ENCODE measurements around the gene C21orf91. TPM values are rescaled to one million over a fixed set of nuclear protein-coding genes. Genes with fewer than 3 reads are reported as not detected.
"Not testable (repeated sequence)": the region's sequence is repeated elsewhere in the genome, so short reads cannot be mapped to it uniquely, and the experiment has no call there.

The C21orf91 gene
- total RNA-seq, 1 experiment from 2014 or later = 1.7 TPM

GRCh38 chr21:17785403-17785788 is 33.8 kb downstream of the C21orf91 start:
- H3K36me3 ChIP-seq = peaks cover 14% of the 10 kb centered on the region
- H3K27me3 ChIP-seq = no peaks in the 10 kb centered on the region
- no peak for DNase-seq
- no peaks in the 10 kb centered on the region for H3K9me3 ChIP-seq
- no peak overlapping the region for H3K4me3 ChIP-seq

GRCh38 chr21:17784604-17785402 is 34.4 kb downstream of the C21orf91 start:
- no peaks in the 10 kb centered on the region for H3K9me3 ChIP-seq
- H3K27me3 ChIP-seq = no peaks in the 10 kb centered on the region
- no peak for DNase-seq
- H3K36me3 ChIP-seq = peaks cover 14% of the 10 kb centered on the region
- H3K4me3 ChIP-seq = no peak overlapping the region

- H3K9me3 ChIP-seq = no peaks in the 10 kb centered on the region
- H3K36me3 ChIP-seq = peaks cover 14% of the 10 kb centered on the region
- DNase-seq = no peak
- no peak overlapping the region for H3K4me3 ChIP-seq
- H3K27me3 ChIP-seq = no peaks in the 10 kb centered on the region
These were observed 35.0 kb downstream of the C21orf91 start for GRCh38 chr21:17784180-17784598.

- no peak for DNase-seq
- no peaks in the 10 kb centered on the region for H3K27me3 ChIP-seq
- H3K36me3 ChIP-seq = peaks cover 14% of the 10 kb centered on the region
- H3K4me3 ChIP-seq = no peak overlapping the region
- H3K9me3 ChIP-seq = no peaks in the 10 kb centered on the region
These were observed 35.5 kb downstream of the C21orf91 start for GRCh38 chr21:17783481-17784179.

GRCh38 chr21:17783003-17783402 is 36.2 kb downstream of the C21orf91 start:
- Histone ChIP-seq H3K9me3 (no peaks in the 10 kb centered on the region), H3K27me3 (no peaks in the 10 kb centered on the region), H3K36me3 (peaks cover 14% of the 10 kb centered on the region), H3K4me3 (no peak overlapping the region)
- DNase-seq = no peak

GRCh38 chr21:17782051-17782450 is 37.1 kb downstream of the C21orf91 start:
- Histone ChIP-seq H3K4me3 (no peak overlapping the region), H3K36me3 (peaks cover 13% of the 10 kb centered on the region), H3K9me3 (no peaks in the 10 kb centered on the region), H3K27me3 (no peaks in the 10 kb centered on the region)
- no peak for DNase-seq

- Histone ChIP-seq H3K9me3 (no peaks in the 10 kb centered on the region), H3K4me3 (no peak overlapping the region), H3K36me3 (peaks cover 8% of the 10 kb centered on the region), H3K27me3 (no peaks in the 10 kb centered on the region)
- DNase-seq = no peak
These were observed 37.6 kb downstream of the C21orf91 start for GRCh38 chr21:17781524-17781923.

GRCh38 chr21:17780539-17780938 is 38.6 kb downstream of the C21orf91 start:
- Histone ChIP-seq H3K9me3 (no peaks in the 10 kb centered on the region), H3K4me3 (no peak overlapping the region), H3K36me3 (peaks cover 2% of the 10 kb centered on the region), H3K27me3 (no peaks in the 10 kb centered on the region)
- no peak for DNase-seq

GRCh38 chr21:17779980-17780379 is 39.2 kb downstream of the C21orf91 start:
- no peak overlapping the region for H3K4me3 ChIP-seq
- H3K36me3 ChIP-seq = no peaks in the 10 kb centered on the region
- H3K27me3 ChIP-seq = no peaks in the 10 kb centered on the region
- H3K9me3 ChIP-seq = no peaks in the 10 kb centered on the region
- no peak for DNase-seq

- H3K27me3 ChIP-seq = no peaks in the 10 kb centered on the region
- no peaks in the 10 kb centered on the region for H3K36me3 ChIP-seq
- no peak for DNase-seq
- no peak overlapping the region for H3K4me3 ChIP-seq
- no peaks in the 10 kb centered on the region for H3K9me3 ChIP-seq
These were observed 39.7 kb downstream of the C21orf91 start for GRCh38 chr21:17779496-17779895.

GRCh38 chr21:17777072-17777765 is 41.9 kb downstream of the C21orf91 start:
- no peaks in the 10 kb centered on the region for H3K9me3 ChIP-seq
- no peaks in the 10 kb centered on the region for H3K36me3 ChIP-seq
- no peaks in the 10 kb centered on the region for H3K27me3 ChIP-seq
- no peak for DNase-seq
- no peak overlapping the region for H3K4me3 ChIP-seq

GRCh38 chr21:17775431-17776126 is 43.6 kb downstream of the C21orf91 start:
- H3K27me3 ChIP-seq = no peaks in the 10 kb centered on the region
- peaks cover 3% of the 10 kb centered on the region; the same call in 1 of the 2 replicates for H3K9me3 ChIP-seq
- H3K36me3 ChIP-seq = no peaks in the 10 kb centered on the region
- no peak for DNase-seq
- H3K4me3 ChIP-seq = no peak overlapping the region

- not testable (repeated sequence) for H3K36me3 ChIP-seq, H3K4me3 ChIP-seq, H3K9me3 ChIP-seq, H3K27me3 ChIP-seq, DNase-seq
These were observed 44.1 kb downstream of the C21orf91 start for GRCh38 chr21:17775021-17775420.

GRCh38 chr21:17769447-17769845 is 49.7 kb downstream of the C21orf91 start:
- Histone ChIP-seq H3K4me3 (no peak overlapping the region), H3K9me3 (peaks cover 3% of the 10 kb centered on the region; the same call in 1 of the 2 replicates), H3K36me3 (no peaks in the 10 kb centered on the region), H3K27me3 (no peaks in the 10 kb centered on the region)
- DNase-seq = no peak

- no peaks in the 10 kb centered on the region for H3K27me3 ChIP-seq
- no peak overlapping the region for H3K4me3 ChIP-seq
- H3K9me3 ChIP-seq = peaks cover 3% of the 10 kb centered on the region; the same call in 1 of the 2 replicates
- no peak for DNase-seq
- H3K36me3 ChIP-seq = no peaks in the 10 kb centered on the region
These were observed 50.2 kb downstream of the C21orf91 start for GRCh38 chr21:17768840-17769446.

GRCh38 chr21:17765207-17765606 is 53.9 kb downstream of the C21orf91 start:
- Histone ChIP-seq H3K36me3 (no peaks in the 10 kb centered on the region), H3K9me3 (no peaks in the 10 kb centered on the region), H3K4me3 (no peak overlapping the region), H3K27me3 (no peaks in the 10 kb centered on the region)
- no peak for DNase-seq

Measured in MG63 (cell line).